RWPE2 (cell line): ENCODE results near the gene AFMID.

Source experiments
- ATAC-seq: fragments of 200-7000 bp; cut with Tn5 transposase; 3 replicates; pipeline ENCODE4 v1.9.1; 2021; ENCODE audit warnings: low read depth
- DNase-seq: peaks from one replicate; pipeline ENCODE4 v3.0.0-alpha.2; 2020; ENCODE audit warnings: low spot score
- H3K27ac ChIP-seq: fragments of 450-650 bp; 2 replicates; pipeline ENCODE4 v1.5.1; 2017; ENCODE audit warnings: mild to moderate bottlenecking; ENCODE audit not compliant: poor library complexity, severe bottlenecking
- H3K27me3 ChIP-seq: fragments of 250-450 bp; sonication (Bioruptor Pico); 2 replicates; pipeline ENCODE4 v1.5.1; 2021; ENCODE audit warnings: mild to moderate bottlenecking, moderate library complexity; ENCODE audit not compliant: insufficient read depth, poor library complexity, severe bottlenecking
- H3K36me3 ChIP-seq: fragments of 250-450 bp; sonication (Bioruptor Pico); 2 replicates; pipeline ENCODE4 v1.5.1; 2020; ENCODE audit warnings: low read depth, mild to moderate bottlenecking, moderate library complexity
- H3K4me1 ChIP-seq: fragments of 250-450 bp; sonication (Bioruptor Pico); 2 replicates; pipeline ENCODE4 v1.5.1; 2021; ENCODE audit warnings: mild to moderate bottlenecking, moderate library complexity; ENCODE audit not compliant: insufficient read depth, poor library complexity, severe bottlenecking
- H3K4me3 ChIP-seq: fragments of 250-450 bp; sonication (Bioruptor Pico); 2 replicates; pipeline ENCODE4 v1.5.1; 2021; ENCODE audit warnings: mild to moderate bottlenecking, moderate library complexity; ENCODE audit not compliant: severe bottlenecking
- H3K9me3 ChIP-seq: fragments of 250-450 bp; sonication (Bioruptor Pico); 2 replicates; pipeline ENCODE4 v1.5.1; 2021; ENCODE audit warnings: mild to moderate bottlenecking, moderate library complexity; ENCODE audit not compliant: severe bottlenecking
- CTCF ChIP-seq: fragments of 450-650 bp; IDR thresholded peaks from one replicate; pipeline ENCODE4 v1.5.1; 2017; ENCODE audit warnings: mild to moderate bottlenecking, moderate library complexity; ENCODE audit not compliant: poor library complexity, severe bottlenecking

Gene AFMID

GRCh38 chr17:78249074-78249817 is 62.1 kb downstream of the AFMID start:
- Histone ChIP-seq H3K9me3 (peaks cover 7% of the 10 kb centered on the region), H3K27me3 (no peaks in the 10 kb centered on the region), H3K4me3 (no peak overlapping the region), H3K4me1 (peaks cover 6% of the 10 kb centered on the region), H3K36me3 (no peaks in the 10 kb centered on the region), H3K27ac (no peak overlapping the region)
- no peak for TF ChIP-seq CTCF
- no peak for ATAC-seq
- DNase-seq, result peak; percentile 71

- peaks cover 6% of the 10 kb centered on the region for H3K4me1 ChIP-seq
- ATAC-seq, result no peak
- DNase-seq, result peak; percentile 58
- no peaks in the 10 kb centered on the region for H3K27me3 ChIP-seq
- peaks cover 6% of the 10 kb centered on the region for H3K9me3 ChIP-seq
- H3K27ac ChIP-seq, result no peak overlapping the region
- H3K4me3 ChIP-seq, result no peak overlapping the region
- no peaks in the 10 kb centered on the region for H3K36me3 ChIP-seq
- no peak for TF ChIP-seq CTCF
Measured at GRCh38 chr17:78249818-78250806, 63.0 kb downstream of the AFMID start.

GRCh38 chr17:78250891-78251772 is 64.0 kb downstream of the AFMID start:
- peak overlapping the region; percentile 47 for H3K27ac ChIP-seq
- peak; percentile 85 for ATAC-seq

GRCh38 chr17:78251773-78252103 is 64.6 kb downstream of the AFMID start:
- peaks cover 6% of the 10 kb centered on the region for H3K4me1 ChIP-seq
- ATAC-seq (no peak), DNase-seq (no peak)
- no peaks in the 10 kb centered on the region for H3K36me3 ChIP-seq
- no peak overlapping the region for H3K4me3 ChIP-seq
- no peaks in the 10 kb centered on the region for H3K27me3 ChIP-seq
- TF ChIP-seq CTCF, result no peak
- H3K27ac ChIP-seq, result peak overlapping the region; percentile 47
- H3K9me3 ChIP-seq, result no peaks in the 10 kb centered on the region

More at GRCh38 chr17:78250891-78251772, 64.0 kb downstream of the AFMID start:
- Histone ChIP-seq H3K4me1 (peaks cover 6% of the 10 kb centered on the region), H3K27me3 (no peaks in the 10 kb centered on the region), H3K4me3 (peak overlapping the region; percentile 5), H3K36me3 (no peaks in the 10 kb centered on the region), H3K9me3 (no peaks in the 10 kb centered on the region)
- TF ChIP-seq CTCF, result peak; percentile 99
- DNase-seq, result peak; percentile 88
